Activated naive CD8-positive, alpha-beta T cell treated with anti-CD3 and anti-CD28 coated beads, Interleukin-2, amount 10 ng/mL, durations not matched to agents 7 days and 5 days (primary cell): Measurements from ENCODE around the gene UNC5B. TPM values are rescaled to one million over a fixed set of nuclear protein-coding genes. Genes with fewer than 3 reads are reported as not detected.
"Not testable (repeated sequence)": the region's sequence is repeated elsewhere in the genome, so short reads cannot be mapped to it uniquely, and the experiment has no call there.

Experiments
- ATAC-seq: fragments of 150-1000 bp; cut with Tn5 transposase; one replicate; pipeline ENCODE4 v1.10.0; 2021; ENCODE audit warnings: low read depth, moderate library complexity
- POLR2A ChIA-PET: fragments of 350-600 bp; sonication (Branson Sonifier 250); formaldehyde crosslinking; loops from one replicate; lab custom pipeline; 2021; ENCODE audit warnings: antibody characterized with exemption; lab: Charles Lee
- DNase-seq: peaks from one replicate; pipeline ENCODE4 v3.0.0; 2021
- H3K27ac Mint-ChIP-seq: one replicate; pipeline ENCODE4 v1.8.0; 2022; ENCODE audit warnings: mild to moderate bottlenecking, mixed read lengths
- H3K27me3 Mint-ChIP-seq: one replicate; pipeline ENCODE4 v1.8.0; 2022; ENCODE audit warnings: mild to moderate bottlenecking, moderate library complexity, mixed read lengths
- H3K36me3 Mint-ChIP-seq: one replicate; pipeline ENCODE4 v1.8.0; 2021; ENCODE audit warnings: mild to moderate bottlenecking, mixed read lengths
- H3K4me1 Mint-ChIP-seq: one replicate; pipeline ENCODE4 v1.8.0; 2021; ENCODE audit warnings: mixed read lengths
- H3K4me3 Mint-ChIP-seq: one replicate; pipeline ENCODE4 v1.8.0; 2022; ENCODE audit warnings: mild to moderate bottlenecking, moderate library complexity, mixed read lengths
- H3K9me3 Mint-ChIP-seq: one replicate; pipeline ENCODE4 v1.8.0; 2021; ENCODE audit warnings: mixed read lengths
- total RNA-seq, 2 experiments: library from RNA; stranded (reverse); gene quantifications; one replicate each; pipeline ENCODE4 v1.2.3, GENCODE V29; 2021

Gene UNC5B
- total RNA-seq, 2 experiments from 2014 or later, result 0.03 TPM; not detected in 1

- no peak for ATAC-seq
- no peak overlapping the region for H3K4me3 Mint-ChIP-seq
- H3K4me1 Mint-ChIP-seq, result peaks cover 2% of the 10 kb centered on the region
- DNase-seq, result no peak
- no peaks in the 10 kb centered on the region for H3K9me3 Mint-ChIP-seq
- POLR2A ChIA-PET, result no interaction called here
- H3K27me3 Mint-ChIP-seq, result peaks cover 4% of the 10 kb centered on the region
- H3K36me3 Mint-ChIP-seq, result no peaks in the 10 kb centered on the region
- no peak overlapping the region for H3K27ac Mint-ChIP-seq
Measured at GRCh38 chr10:71290331-71290730, 78.0 kb downstream of the UNC5B start.

- DNase-seq (no peak), ATAC-seq (no peak)
- Mint-ChIP-seq H3K27ac (no peak overlapping the region), H3K36me3 (no peaks in the 10 kb centered on the region), H3K4me3 (no peak overlapping the region), H3K4me1 (peaks cover 2% of the 10 kb centered on the region), H3K9me3 (no peaks in the 10 kb centered on the region), H3K27me3 (peaks cover 4% of the 10 kb centered on the region)
- POLR2A ChIA-PET, result no interaction called here
Measured at GRCh38 chr10:71290806-71291527, 78.6 kb downstream of the UNC5B start.

GRCh38 chr10:71291528-71291900 is 79.1 kb downstream of the UNC5B start:
- no peak overlapping the region for H3K4me3 Mint-ChIP-seq
- no peaks in the 10 kb centered on the region for H3K9me3 Mint-ChIP-seq
- POLR2A ChIA-PET, result no interaction called here
- H3K27ac Mint-ChIP-seq, result no peak overlapping the region
- DNase-seq (no peak), ATAC-seq (no peak)
- H3K36me3 Mint-ChIP-seq, result no peaks in the 10 kb centered on the region
- H3K4me1 Mint-ChIP-seq, result peaks cover 2% of the 10 kb centered on the region
- peaks cover 4% of the 10 kb centered on the region for H3K27me3 Mint-ChIP-seq

GRCh38 chr10:71292624-71293445 is 80.5 kb downstream of the UNC5B start:
- H3K27me3 Mint-ChIP-seq, result peaks cover 4% of the 10 kb centered on the region
- DNase-seq (no peak), ATAC-seq (no peak)
- peaks cover 2% of the 10 kb centered on the region for H3K4me1 Mint-ChIP-seq
- H3K4me3 Mint-ChIP-seq, result no peak overlapping the region
- H3K36me3 Mint-ChIP-seq, result no peaks in the 10 kb centered on the region
- POLR2A ChIA-PET, result no interaction called here
- no peak overlapping the region for H3K27ac Mint-ChIP-seq
- no peaks in the 10 kb centered on the region for H3K9me3 Mint-ChIP-seq

GRCh38 chr10:71293446-71294084 is 81.2 kb downstream of the UNC5B start:
- ATAC-seq, result no peak
- Mint-ChIP-seq H3K27ac (no peak overlapping the region), H3K36me3 (no peaks in the 10 kb centered on the region), H3K4me3 (no peak overlapping the region), H3K27me3 (peaks cover 4% of the 10 kb centered on the region), H3K9me3 (no peaks in the 10 kb centered on the region), H3K4me1 (peaks cover 2% of the 10 kb centered on the region)
- DNase-seq, result no peak
- POLR2A ChIA-PET, result no interaction called here

GRCh38 chr10:71294091-71294561 is 81.8 kb downstream of the UNC5B start:
- Mint-ChIP-seq H3K27me3 (peaks cover 4% of the 10 kb centered on the region), H3K36me3 (no peaks in the 10 kb centered on the region), H3K4me1 (peaks cover 2% of the 10 kb centered on the region), H3K27ac (no peak overlapping the region), H3K9me3 (no peaks in the 10 kb centered on the region), H3K4me3 (no peak overlapping the region)
- DNase-seq (no peak), ATAC-seq (no peak)
- POLR2A ChIA-PET, result no interaction called here

- H3K27me3 Mint-ChIP-seq, result peaks cover 7% of the 10 kb centered on the region
- no peaks in the 10 kb centered on the region for H3K36me3 Mint-ChIP-seq
- H3K9me3 Mint-ChIP-seq, result no peaks in the 10 kb centered on the region
- POLR2A ChIA-PET, result no interaction called here
- H3K4me1 Mint-ChIP-seq, result peaks cover 6% of the 10 kb centered on the region
- no peak overlapping the region for H3K4me3 Mint-ChIP-seq
- H3K27ac Mint-ChIP-seq, result no peak overlapping the region
- DNase-seq (no peak), ATAC-seq (no peak)
Measured at GRCh38 chr10:71294856-71295255, 82.5 kb downstream of the UNC5B start.

- Mint-ChIP-seq H3K4me1 (peaks cover 4% of the 10 kb centered on the region), H3K4me3 (no peak overlapping the region), H3K9me3 (no peaks in the 10 kb centered on the region), H3K36me3 (no peaks in the 10 kb centered on the region), H3K27me3 (peaks cover 8% of the 10 kb centered on the region), H3K27ac (no peak overlapping the region)
- POLR2A ChIA-PET, result no interaction called here
- DNase-seq (no peak), ATAC-seq (no peak)
Measured at GRCh38 chr10:71295641-71296040, 83.3 kb downstream of the UNC5B start.

- Mint-ChIP-seq H3K36me3 (no peaks in the 10 kb centered on the region), H3K27ac (no peak overlapping the region), H3K27me3 (peaks cover 8% of the 10 kb centered on the region), H3K4me1 (peaks cover 4% of the 10 kb centered on the region), H3K9me3 (no peaks in the 10 kb centered on the region), H3K4me3 (no peak overlapping the region)
- no peak for DNase-seq
- ATAC-seq, result no peak
- POLR2A ChIA-PET, result no interaction called here
Measured at GRCh38 chr10:71296086-71296485, 83.7 kb downstream of the UNC5B start.

GRCh38 chr10:71296811-71297210 is 84.4 kb downstream of the UNC5B start:
- H3K27ac Mint-ChIP-seq, H3K27me3 Mint-ChIP-seq, H3K9me3 Mint-ChIP-seq, H3K36me3 Mint-ChIP-seq, ATAC-seq, H3K4me1 Mint-ChIP-seq, H3K4me3 Mint-ChIP-seq, POLR2A ChIA-PET, DNase-seq: not testable (repeated sequence)

GRCh38 chr10:71297343-71297742 is 85.0 kb downstream of the UNC5B start:
- POLR2A ChIA-PET, result no interaction called here
- Mint-ChIP-seq H3K9me3 (no peaks in the 10 kb centered on the region), H3K4me1 (peaks cover 4% of the 10 kb centered on the region), H3K4me3 (no peak overlapping the region), H3K27ac (no peak overlapping the region), H3K27me3 (peaks cover 8% of the 10 kb centered on the region), H3K36me3 (no peaks in the 10 kb centered on the region)
- ATAC-seq, result no peak
- no peak for DNase-seq

- Mint-ChIP-seq H3K36me3 (no peaks in the 10 kb centered on the region), H3K9me3 (no peaks in the 10 kb centered on the region), H3K27me3 (peaks cover 8% of the 10 kb centered on the region), H3K27ac (no peak overlapping the region), H3K4me3 (no peak overlapping the region), H3K4me1 (peaks cover 4% of the 10 kb centered on the region)
- no peak for ATAC-seq
- DNase-seq, result no peak
- POLR2A ChIA-PET, result no interaction called here
Measured at GRCh38 chr10:71299071-71299785, 86.9 kb downstream of the UNC5B start.
